B cell (primary cell): ENCODE data around the gene CRYAA.

Source experiments
- CTCF ChIP-seq: fragments of 200-600 bp; IDR thresholded peaks from one replicate; pipeline ENCODE4 v1.8.0; 2022; ENCODE audit warnings: antibody characterized with exemption, mild to moderate bottlenecking
- EZH2 ChIP-seq: IDR thresholded peaks from 2 replicates; pipeline ENCODE4 v1.6.1; 2012; ENCODE audit warnings: borderline replicate concordance, low read depth, mild to moderate bottlenecking, moderate library complexity, low read length; ENCODE audit not compliant: insufficient read depth, poor library complexity, severe bottlenecking

DNA sequence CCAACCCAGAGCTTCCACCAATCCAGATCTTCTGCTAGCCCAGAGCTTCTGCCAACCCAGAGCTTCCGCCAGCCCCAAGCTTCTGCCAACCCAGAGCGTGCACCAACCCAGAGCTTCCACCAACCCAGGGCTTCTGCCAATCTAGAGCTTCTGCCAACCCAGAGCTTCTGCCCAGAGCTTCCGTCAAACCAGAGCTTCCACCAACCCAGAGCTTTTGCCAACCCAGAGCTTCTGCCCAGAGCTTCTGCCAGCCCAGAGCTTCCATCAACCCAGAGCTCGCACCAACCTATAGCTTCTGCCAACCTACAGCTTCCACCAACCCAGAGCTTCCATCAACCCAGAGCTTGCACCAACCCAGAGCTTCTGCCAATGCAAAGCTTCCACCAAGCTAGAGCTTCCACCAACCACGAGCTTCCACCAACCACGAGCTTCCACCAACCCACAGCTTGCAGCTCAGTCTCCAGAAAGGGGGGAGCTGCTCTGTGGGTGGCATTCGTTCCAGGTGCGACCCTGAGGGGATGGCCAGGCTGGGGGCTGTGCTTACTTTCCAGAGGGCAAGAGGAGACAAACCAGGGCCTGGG lies 23.8 kb downstream of the CRYAA start:
- TF ChIP-seq CTCF, result no peak
- no peak for TF ChIP-seq EZH2
